ENCODE data around the gene COL10A1. TPM values are rescaled to one million over a fixed set of nuclear protein-coding genes. Genes with fewer than 3 reads are reported as not detected.

COL10A1 gene
- total and polyA plus RNA-seq, 2 of the 4 experiments (the other 2 are of a cell fraction) = 0.05 TPM; not detected in 1

GRCh38 chr6:116169880-116170279 is 43.9 kb upstream of the COL10A1 start:
- intact Hi-C loops (cut with micrococcal nuclease) = no loop called here
- POLR2A ChIA-PET (ENCODE audit: unreplicated experiment) = no interaction called here

More at GRCh38 chr6:116169880-116170279, 43.9 kb upstream of the COL10A1 start:
- Histone ChIP-seq H3K36me3 (ENCODE audit: control insufficient read depth, insufficient read depth, low read length) (no peaks in the 10 kb centered on the region), H3K56ac (ENCODE audit: extremely low read depth, insufficient read depth, low read length) (no peak overlapping the region), H2BK120ac (ENCODE audit: low read depth, low read length) (no peak overlapping the region), H3K4me2 (ENCODE audit: low read depth, low read length) (no peak overlapping the region), H2AK9ac (replicated peaks; ENCODE audit: low read depth, low read length, poor library complexity) (no peak overlapping the region), H3K4me1 (ENCODE audit: control insufficient read depth, insufficient read depth, low read length) (no peaks in the 10 kb centered on the region), H3K9me1 (ENCODE audit: insufficient read depth, low read length) (0 out of 2 replicates have a peak, but pooled peaks cover 2% of the 10 kb centered on the region), H2BK15ac (ENCODE audit: low read depth, low read length) (no peak overlapping the region), H4K91ac (ENCODE audit: insufficient read depth, low read depth, low read length) (no peak overlapping the region), H4K20me1 (ENCODE audit: insufficient read depth, low read length) (no peaks in the 10 kb centered on the region), H3K4ac (ENCODE audit: low read depth, low read length) (no peak overlapping the region), H3K27ac (ENCODE audit: insufficient read depth, low read length) (no peak overlapping the region), H2BK5ac (ENCODE audit: low read depth, low read length, poor library complexity, severe bottlenecking) (no peak overlapping the region), H3K23ac (ENCODE audit: low read depth, low read length) (no peak overlapping the region), H3K79me1 (ENCODE audit: low read depth in 1 of 2, low read length in 2 of 2) (peaks cover 0 to 3% of the 10 kb centered on the region in 2 experiments; a peak in 1 of 4 replicates), H2AK5ac (ENCODE audit: low read depth, low read length) (no peak overlapping the region), H3K18ac (ENCODE audit: low read depth, low read length) (no peak overlapping the region), H3K14ac (replicated peaks; ENCODE audit: low read depth, low read length) (no peak overlapping the region), H3K27me3 (ENCODE audit: control insufficient read depth, insufficient read depth, low read length) (no peaks in the 10 kb centered on the region), H3K9ac (ENCODE audit: low read depth, low read length) (no peak overlapping the region), H3K9me3 (ENCODE audit: control insufficient read depth, insufficient read depth, low read length) (no peaks in the 10 kb centered on the region), H4K5ac (ENCODE audit: low read depth, low read length) (no peak overlapping the region), H4K8ac (ENCODE audit: low read depth in 2 of 2, low read length in 2 of 2) (no peak overlapping the region), H3K4me3 (ENCODE audit: insufficient read depth, low read depth, low read length) (no peak overlapping the region), H2BK20ac (ENCODE audit: low read depth, low read length) (no peak overlapping the region), H2AFZ (replicated peaks; ENCODE audit: low read length, poor library complexity) (no peak overlapping the region)
- DNase-seq (no peak), ATAC-seq (ENCODE audit: low read depth) (no peak)
- BruUV-seq (replicated peaks) = no TSS peak
- CTCF ChIA-PET = interaction anchor here (0.7 kb wide), 1 partner anchor 114 kb away, joined by 3 read pairs; no protein-coding TSS in a partner anchor
- in situ Hi-C loops (cut with MboI; ENCODE audit: low sequenced_read_pairs) = no loop called here
- WGBS, 2 experiments (ENCODE audit: extremely low coverage in 2 of 2, insufficient read length in 1 of 2) = no CpG with 5 or more reads among the region's 2 CpGs
- dilution Hi-C loops (cut with HindIII; ENCODE audit: low sequenced_read_pairs, unreplicated experiment) = no loop called here
- no peak for TF ChIP-seq RCOR1 (IDR thresholded peaks at IDR 0.05; ENCODE audit: insufficient replicate concordance, low read length)
- TF ChIP-seq POLR2A (IDR thresholded peaks at IDR 0.05; ENCODE audit: low read depth, low read length) = no peak
- no peak for TF ChIP-seq RAD21 (IDR thresholded peaks at IDR 0.05; ENCODE audit: low read length)
- no peak for TF ChIP-seq SMC3 (IDR thresholded peaks at IDR 0.05; ENCODE audit: low read depth, low read length)
- TF ChIP-seq MAZ (IDR thresholded peaks at IDR 0.05; ENCODE audit: borderline replicate concordance, low read depth, low read length) = no peak
- no peak for TF ChIP-seq NFE2L2 (IDR thresholded peaks at IDR 0.05; ENCODE audit: low read depth, low read length)
- TF ChIP-seq, protein P1, sequence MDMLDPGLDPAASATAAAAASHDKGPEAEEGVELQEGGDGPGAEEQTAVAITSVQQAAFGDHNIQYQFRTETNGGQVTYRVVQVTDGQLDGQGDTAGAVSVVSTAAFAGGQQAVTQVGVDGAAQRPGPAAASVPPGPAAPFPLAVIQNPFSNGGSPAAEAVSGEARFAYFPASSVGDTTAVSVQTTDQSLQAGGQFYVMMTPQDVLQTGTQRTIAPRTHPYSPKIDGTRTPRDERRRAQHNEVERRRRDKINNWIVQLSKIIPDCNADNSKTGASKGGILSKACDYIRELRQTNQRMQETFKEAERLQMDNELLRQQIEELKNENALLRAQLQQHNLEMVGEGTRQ (IDR thresholded peaks at IDR 0.05; ENCODE audit: low read depth, low read length) = no peak
- TF ChIP-seq, protein P2, sequence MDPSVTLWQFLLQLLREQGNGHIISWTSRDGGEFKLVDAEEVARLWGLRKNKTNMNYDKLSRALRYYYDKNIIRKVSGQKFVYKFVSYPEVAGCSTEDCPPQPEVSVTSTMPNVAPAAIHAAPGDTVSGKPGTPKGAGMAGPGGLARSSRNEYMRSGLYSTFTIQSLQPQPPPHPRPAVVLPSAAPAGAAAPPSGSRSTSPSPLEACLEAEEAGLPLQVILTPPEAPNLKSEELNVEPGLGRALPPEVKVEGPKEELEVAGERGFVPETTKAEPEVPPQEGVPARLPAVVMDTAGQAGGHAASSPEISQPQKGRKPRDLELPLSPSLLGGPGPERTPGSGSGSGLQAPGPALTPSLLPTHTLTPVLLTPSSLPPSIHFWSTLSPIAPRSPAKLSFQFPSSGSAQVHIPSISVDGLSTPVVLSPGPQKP (IDR thresholded peaks at IDR 0.05; ENCODE audit: borderline replicate concordance, low read depth, low read length) = no peak
- no peak for TF ChIP-seq CHD1 (IDR thresholded peaks at IDR 0.05; ENCODE audit: low read depth, low read length)
- TF ChIP-seq FOS (IDR thresholded peaks at IDR 0.05; ENCODE audit: low read depth, low read length) = no peak
